HepG2 (cell line): Measurements from ENCODE around the gene FBXO24. TPM values are rescaled to one million over a fixed set of nuclear protein-coding genes. Genes with fewer than 3 reads are reported as not detected.

Source experiments
- KDM5B ChIP-seq: sonication (generic); formaldehyde crosslinking; IDR thresholded peaks from 2 replicates; pipeline ENCODE4 v1.4.0; 2020; ENCODE audit warnings: missing genetic modification reagents, mild to moderate bottlenecking, borderline replicate concordance
- NAIF1 ChIP-seq: sonication (generic); formaldehyde crosslinking; IDR thresholded peaks from 2 replicates; pipeline ENCODE4 v1.5.0; 2020; ENCODE audit warnings: mild to moderate bottlenecking, missing genetic modification reagents, borderline replicate concordance
- PBX3 ChIP-seq: sonication (generic); formaldehyde crosslinking; IDR thresholded peaks from 2 replicates; pipeline ENCODE4 v1.8.1; 2023; ENCODE audit warnings: missing genetic modification reagents, inconsistent platforms, borderline replicate concordance
- PITX1 ChIP-seq: sonication (generic); formaldehyde crosslinking; IDR thresholded peaks from 2 replicates; pipeline ENCODE4 v1.5.1; 2020; ENCODE audit warnings: mild to moderate bottlenecking, missing genetic modification reagents
- SRSF9 ChIP-seq: fragments of 200-400 bp; formaldehyde crosslinking; IDR thresholded peaks from 2 replicates; pipeline ENCODE4 v1.6.1; 2018; ENCODE audit warnings: borderline replicate concordance, mild to moderate bottlenecking, low read depth, low read length; ENCODE audit not compliant: insufficient read depth, poor library complexity, severe bottlenecking
- TARDBP ChIP-seq: sonication (generic); formaldehyde crosslinking; IDR thresholded peaks from 2 replicates; pipeline ENCODE4 v1.8.0; 2022; ENCODE audit warnings: mild to moderate bottlenecking, missing genetic modification reagents
- TGIF2 ChIP-seq: IDR thresholded peaks from 2 replicates; pipeline ENCODE4 v1.6.1; 2016; ENCODE audit warnings: control low read depth, missing compliant biosample characterization
- ZC3H4 ChIP-seq: sonication (generic); formaldehyde crosslinking; IDR thresholded peaks from 2 replicates; pipeline ENCODE4 v1.4.0; 2020; ENCODE audit warnings: missing genetic modification reagents, borderline replicate concordance
- ZNF614 ChIP-seq: IDR thresholded peaks from 2 replicates; pipeline ENCODE4 v1.6.1; 2018; ENCODE audit warnings: missing biosample characterization, missing genetic modification reagents, inconsistent platforms, borderline replicate concordance
- ZNF772 ChIP-seq: sonication (generic); formaldehyde crosslinking; IDR thresholded peaks from 2 replicates; pipeline ENCODE4 v1.5.0; 2020; ENCODE audit warnings: mild to moderate bottlenecking, missing genetic modification reagents
- polyA plus RNA-seq, 8 experiments: library from polyadenylated mRNA; depleted of rRNA in 3 of 8; stranded (reverse) in 7 of 8; unstranded in 1 of 8; fragments of >200 nt; fragmentation: Illumina TruSeq in 4 of 8; extraction: Trizol in 4 of 8; gene quantifications; 2 replicates each; pipeline versions ENCODE4 v1.2.1 to v1.2.3, GENCODE V29; 2011 to 2016; ENCODE audit warnings: low read depth in 4 of 8, missing spikeins in 1 of 8, mixed read lengths in 1 of 8; ENCODE audit not compliant: insufficient read depth in 1 of 8
- total RNA-seq, 5 experiments: library from RNA; depleted of rRNA; stranded (reverse); fragments of >200 nt; fragmentation: Illumina TruSeq; extraction: Trizol; gene quantifications; 2 replicates each; pipeline ENCODE4 v1.2.3, GENCODE V29; 2016; ENCODE audit warnings: low read depth in 1 of 5
- TF ChIP-seq, protein P1 (sequence below): IDR thresholded peaks from 2 replicates; pipeline ENCODE4 v1.4.0; 2020; ENCODE audit warnings: mild to moderate bottlenecking, missing genetic modification reagents
- TF ChIP-seq, protein P2 (sequence below): sonication (generic); formaldehyde crosslinking; IDR thresholded peaks from one replicate; pipeline ENCODE4 v1.5.1; 2020; ENCODE audit warnings: mild to moderate bottlenecking, missing genetic modification reagents; ENCODE audit errors: not compliant biosample characterization

The FBXO24 gene
- total and polyA plus RNA-seq, 2 of the 13 experiments (the other 11 are each of a cell fraction or from before 2014, with no cell fraction given) = 0.20 to 0.55 TPM

DNA sequence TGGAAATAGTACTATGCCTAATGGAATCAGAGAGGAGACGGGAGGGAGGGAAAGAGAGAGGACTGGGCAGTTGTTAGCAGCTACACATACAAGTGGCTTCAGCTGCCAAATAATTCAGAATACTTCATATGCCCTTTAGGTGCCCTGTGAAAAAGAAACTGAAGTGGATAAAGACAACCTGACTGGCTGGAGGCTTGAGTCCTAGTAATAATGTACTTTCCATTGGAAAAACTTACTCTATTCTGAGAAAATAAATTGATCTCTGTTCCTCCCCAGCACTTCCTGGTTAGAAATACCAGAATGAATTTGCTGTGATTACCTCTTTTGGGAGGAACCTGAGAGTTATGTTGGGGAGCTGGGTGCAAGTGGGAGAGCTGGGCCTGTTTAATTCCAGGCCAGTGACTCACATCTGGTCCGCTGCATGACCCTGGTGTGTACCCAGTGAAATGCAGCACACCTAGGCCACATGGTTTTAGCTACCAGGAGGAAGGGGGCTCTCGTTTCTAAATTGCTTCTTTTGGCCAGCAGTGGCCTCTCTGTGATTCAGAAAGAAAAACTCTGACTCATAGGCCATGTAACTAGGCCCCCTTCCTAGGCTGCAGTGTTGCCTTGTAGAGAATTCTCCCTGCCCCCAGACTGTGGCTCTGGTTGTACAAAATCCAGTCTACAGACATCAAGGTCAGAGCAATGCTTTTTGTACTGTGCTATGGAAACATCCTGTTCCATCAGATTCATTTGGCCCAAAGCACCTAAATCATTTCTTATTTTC lies 40.6 kb upstream of the FBXO24 start (continued):
- TF ChIP-seq, protein P1, sequence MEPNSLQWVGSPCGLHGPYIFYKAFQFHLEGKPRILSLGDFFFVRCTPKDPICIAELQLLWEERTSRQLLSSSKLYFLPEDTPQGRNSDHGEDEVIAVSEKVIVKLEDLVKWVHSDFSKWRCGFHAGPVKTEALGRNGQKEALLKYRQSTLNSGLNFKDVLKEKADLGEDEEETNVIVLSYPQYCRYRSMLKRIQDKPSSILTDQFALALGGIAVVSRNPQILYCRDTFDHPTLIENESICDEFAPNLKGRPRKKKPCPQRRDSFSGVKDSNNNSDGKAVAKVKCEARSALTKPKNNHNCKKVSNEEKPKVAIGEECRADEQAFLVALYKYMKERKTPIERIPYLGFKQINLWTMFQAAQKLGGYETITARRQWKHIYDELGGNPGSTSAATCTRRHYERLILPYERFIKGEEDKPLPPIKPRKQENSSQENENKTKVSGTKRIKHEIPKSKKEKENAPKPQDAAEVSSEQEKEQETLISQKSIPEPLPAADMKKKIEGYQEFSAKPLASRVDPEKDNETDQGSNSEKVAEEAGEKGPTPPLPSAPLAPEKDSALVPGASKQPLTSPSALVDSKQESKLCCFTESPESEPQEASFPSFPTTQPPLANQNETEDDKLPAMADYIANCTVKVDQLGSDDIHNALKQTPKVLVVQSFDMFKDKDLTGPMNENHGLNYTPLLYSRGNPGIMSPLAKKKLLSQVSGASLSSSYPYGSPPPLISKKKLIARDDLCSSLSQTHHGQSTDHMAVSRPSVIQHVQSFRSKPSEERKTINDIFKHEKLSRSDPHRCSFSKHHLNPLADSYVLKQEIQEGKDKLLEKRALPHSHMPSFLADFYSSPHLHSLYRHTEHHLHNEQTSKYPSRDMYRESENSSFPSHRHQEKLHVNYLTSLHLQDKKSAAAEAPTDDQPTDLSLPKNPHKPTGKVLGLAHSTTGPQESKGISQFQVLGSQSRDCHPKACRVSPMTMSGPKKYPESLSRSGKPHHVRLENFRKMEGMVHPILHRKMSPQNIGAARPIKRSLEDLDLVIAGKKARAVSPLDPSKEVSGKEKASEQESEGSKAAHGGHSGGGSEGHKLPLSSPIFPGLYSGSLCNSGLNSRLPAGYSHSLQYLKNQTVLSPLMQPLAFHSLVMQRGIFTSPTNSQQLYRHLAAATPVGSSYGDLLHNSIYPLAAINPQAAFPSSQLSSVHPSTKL (CRISPR knock-in tag) = peak; percentile 76
- TF ChIP-seq NAIF1 (CRISPR knock-in tag) (0 out of 2 replicates have a peak, but pooled peaks have one; percentile 20), ZC3H4 (no peak), SRSF9 (no peak), TGIF2 (CRISPR knock-in tag) (peak; percentile 9; the same call in 1 of the 2 replicates), ZNF614 (no peak), PBX3 (no peak), KDM5B (CRISPR knock-in tag) (peak; percentile 25; the same call in 1 of the 2 replicates), ZNF772 (CRISPR knock-in tag) (no peak; the same call in 1 of the 2 replicates), TARDBP (CRISPR knock-in tag) (no peak; the same call in 1 of the 2 replicates), PITX1 (CRISPR knock-in tag) (no peak; the same call in 1 of the 2 replicates)
- TF ChIP-seq, protein P2, sequence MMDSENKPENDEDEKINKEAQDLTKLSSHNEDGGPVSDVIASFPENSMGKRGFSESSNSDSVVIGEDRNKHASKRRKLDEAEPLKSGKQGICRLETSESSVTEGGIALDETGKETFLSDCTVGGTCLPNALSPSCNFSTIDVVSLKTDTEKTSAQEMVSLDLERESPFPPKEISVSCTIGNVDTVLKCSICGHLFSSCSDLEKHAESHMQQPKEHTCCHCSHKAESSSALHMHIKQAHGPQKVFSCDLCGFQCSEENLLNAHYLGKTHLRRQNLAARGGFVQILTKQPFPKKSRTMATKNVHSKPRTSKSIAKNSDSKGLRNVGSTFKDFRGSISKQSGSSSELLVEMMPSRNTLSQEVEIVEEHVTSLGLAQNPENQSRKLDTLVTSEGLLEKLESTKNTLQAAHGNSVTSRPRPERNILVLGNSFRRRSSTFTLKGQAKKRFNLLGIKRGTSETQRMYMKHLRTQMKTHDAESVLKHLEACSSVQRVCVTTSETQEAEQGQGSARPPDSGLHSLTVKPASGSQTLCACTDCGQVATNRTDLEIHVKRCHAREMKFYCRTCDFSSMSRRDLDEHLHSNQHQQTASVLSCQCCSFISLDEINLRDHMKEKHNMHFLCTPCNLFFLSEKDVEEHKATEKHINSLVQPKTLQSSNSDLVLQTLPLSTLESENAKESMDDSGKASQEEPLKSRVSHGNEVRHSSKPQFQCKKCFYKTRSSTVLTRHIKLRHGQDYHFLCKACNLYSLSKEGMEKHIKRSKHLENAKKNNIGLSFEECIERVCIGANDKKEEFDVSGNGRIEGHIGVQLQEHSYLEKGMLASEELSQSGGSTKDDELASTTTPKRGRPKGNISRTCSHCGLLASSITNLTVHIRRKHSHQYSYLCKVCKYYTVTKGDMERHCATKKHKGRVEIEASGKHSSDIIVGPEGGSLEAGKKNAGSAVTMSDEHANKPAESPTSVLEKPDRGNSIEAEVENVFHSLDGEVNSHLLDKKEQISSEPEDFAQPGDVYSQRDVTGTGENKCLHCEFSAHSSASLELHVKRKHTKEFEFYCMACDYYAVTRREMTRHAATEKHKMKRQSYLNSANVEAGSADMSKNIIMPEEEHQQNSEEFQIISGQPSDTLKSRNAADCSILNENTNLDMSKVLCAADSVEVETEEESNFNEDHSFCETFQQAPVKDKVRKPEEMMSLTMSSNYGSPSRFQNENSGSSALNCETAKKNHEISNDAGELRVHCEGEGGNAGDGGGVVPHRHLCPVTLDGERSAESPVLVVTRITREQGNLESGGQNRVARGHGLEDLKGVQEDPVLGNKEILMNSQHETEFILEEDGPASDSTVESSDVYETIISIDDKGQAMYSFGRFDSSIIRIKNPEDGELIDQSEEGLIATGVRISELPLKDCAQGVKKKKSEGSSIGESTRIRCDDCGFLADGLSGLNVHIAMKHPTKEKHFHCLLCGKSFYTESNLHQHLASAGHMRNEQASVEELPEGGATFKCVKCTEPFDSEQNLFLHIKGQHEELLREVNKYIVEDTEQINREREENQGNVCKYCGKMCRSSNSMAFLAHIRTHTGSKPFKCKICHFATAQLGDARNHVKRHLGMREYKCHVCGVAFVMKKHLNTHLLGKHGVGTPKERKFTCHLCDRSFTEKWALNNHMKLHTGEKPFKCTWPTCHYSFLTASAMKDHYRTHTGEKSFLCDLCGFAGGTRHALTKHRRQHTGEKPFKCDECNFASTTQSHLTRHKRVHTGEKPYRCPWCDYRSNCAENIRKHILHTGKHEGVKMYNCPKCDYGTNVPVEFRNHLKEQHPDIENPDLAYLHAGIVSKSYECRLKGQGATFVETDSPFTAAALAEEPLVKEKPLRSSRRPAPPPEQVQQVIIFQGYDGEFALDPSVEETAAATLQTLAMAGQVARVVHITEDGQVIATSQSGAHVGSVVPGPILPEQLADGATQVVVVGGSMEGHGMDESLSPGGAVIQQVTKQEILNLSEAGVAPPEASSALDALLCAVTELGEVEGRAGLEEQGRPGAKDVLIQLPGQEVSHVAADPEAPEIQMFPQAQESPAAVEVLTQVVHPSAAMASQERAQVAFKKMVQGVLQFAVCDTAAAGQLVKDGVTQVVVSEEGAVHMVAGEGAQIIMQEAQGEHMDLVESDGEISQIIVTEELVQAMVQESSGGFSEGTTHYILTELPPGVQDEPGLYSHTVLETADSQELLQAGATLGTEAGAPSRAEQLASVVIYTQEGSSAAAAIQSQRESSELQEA = no peak
